Activated T-cell treated with anti-CD3 and anti-CD28 coated beads, Interleukin-2, amount 50 U/mL, for 1 hour (primary cell): ENCODE results near the gene TMEM41B.
"Not testable (repeated sequence)": the region's sequence is repeated elsewhere in the genome, so short reads cannot be mapped to it uniquely, and the experiment has no call there.

ENCODE experiments used
- DNase-seq: peaks from one replicate; pipeline ENCODE4 v3.0.0-alpha.2; 2020

The TMEM41B gene

DNA sequence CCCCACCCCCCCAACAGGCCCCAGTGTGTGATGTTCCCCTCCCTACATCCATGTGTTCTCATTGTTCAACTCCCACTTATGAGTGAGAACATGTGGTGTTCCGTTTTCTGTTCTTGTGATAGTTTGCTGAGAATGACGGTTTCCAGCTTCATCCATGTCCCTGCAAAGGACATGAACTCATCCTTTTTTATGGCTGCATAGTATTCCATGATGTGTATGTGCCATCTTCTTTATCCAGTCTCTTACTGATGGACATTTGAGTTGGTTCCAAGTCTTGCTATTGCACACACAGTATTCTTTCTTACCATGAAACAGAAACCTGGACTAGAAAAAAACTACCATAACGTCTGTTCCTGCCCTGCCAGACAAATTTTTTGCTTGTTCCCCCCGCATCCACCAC, 56.1 kb downstream of the TMEM41B start:
- DNase-seq, result not testable (repeated sequence)

- DNase-seq, result no peak
Measured at GRCh38 chr11:9254416-9254815, 60.0 kb downstream of the TMEM41B start.

DNA sequence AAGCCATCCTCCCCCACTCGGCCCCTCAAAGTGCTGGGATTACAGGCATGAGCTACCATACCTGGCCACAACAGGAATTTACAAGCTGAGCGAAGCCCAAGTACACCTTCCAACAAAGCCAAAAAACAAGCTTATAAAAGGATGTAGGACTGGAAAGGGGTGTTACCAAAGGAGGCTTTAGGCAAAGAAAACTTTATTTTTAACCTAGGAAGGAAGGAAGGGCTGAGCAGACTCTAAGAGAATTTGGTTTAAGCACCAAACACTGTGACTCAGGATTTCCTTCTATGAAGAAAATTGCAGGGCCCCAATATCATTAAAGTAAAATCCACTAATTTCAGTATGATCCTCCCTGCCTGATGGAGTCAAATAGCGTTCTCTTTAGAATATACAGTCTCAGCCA, 61.3 kb downstream of the TMEM41B start:
- no peak for DNase-seq

- DNase-seq, result no peak
Measured at GRCh38 chr11:9251311-9251710, 63.1 kb downstream of the TMEM41B start.

- DNase-seq, result peak; percentile 32
Measured at GRCh38 chr11:9250139-9250582, 64.2 kb downstream of the TMEM41B start.

- no peak for DNase-seq
Measured at GRCh38 chr11:9249252-9249651, 65.1 kb downstream of the TMEM41B start.

DNA sequence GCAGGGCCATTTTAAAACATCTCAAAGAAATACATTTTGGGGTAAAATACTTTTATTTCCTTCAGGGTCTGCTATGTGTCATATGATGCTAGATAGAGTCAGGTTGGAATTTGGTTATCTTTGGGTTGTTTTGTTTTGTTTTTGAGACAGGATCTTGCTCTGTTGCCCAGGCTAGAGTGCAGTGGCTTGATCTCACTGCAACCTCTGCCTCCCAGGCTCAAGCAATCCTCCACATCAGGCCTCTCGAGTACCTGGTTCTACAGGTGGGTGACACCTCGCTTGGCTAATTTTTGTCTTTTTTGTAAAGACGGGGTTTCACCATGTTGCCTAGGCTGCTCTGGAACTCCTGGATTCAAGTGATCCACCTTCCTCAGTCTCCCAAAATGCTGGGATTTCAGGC, 66.5 kb downstream of the TMEM41B start:
- no peak for DNase-seq

GRCh38 chr11:9236242-9236641, 78.2 kb downstream of the TMEM41B start:
- DNase-seq, result not testable (repeated sequence)

- DNase-seq, result no peak
Measured at GRCh38 chr11:9232482-9232881, 81.9 kb downstream of the TMEM41B start.

DNA sequence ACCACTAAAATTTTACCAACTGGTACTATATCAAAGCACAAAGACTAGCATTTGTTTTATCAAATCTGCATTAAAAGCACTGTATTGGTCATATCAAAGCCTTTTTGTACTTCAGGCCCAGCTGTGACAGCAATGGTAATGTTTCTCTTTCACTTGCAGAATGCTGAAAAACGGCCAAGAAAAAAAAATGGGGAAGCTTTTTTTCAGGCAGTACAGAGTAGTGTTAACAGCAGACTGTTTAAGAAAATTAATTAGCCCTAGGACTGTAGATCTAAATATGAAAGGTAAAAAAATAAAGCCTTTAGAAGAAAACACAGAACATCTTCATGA, 82.6 kb downstream of the TMEM41B start:
- DNase-seq, result no peak
